ENCODE results near the gene PPP2R5C. TPM values are rescaled to one million over a fixed set of nuclear protein-coding genes. Genes with fewer than 3 reads are reported as not detected.

PPP2R5C gene
- total and polyA plus RNA-seq, 2 experiments from 2014 or later: 60.4 to 84.9 TPM

GRCh38 chr14:101735453-101735852 is 26.1 kb upstream of the PPP2R5C start:
- H3K36me3 ChIP-seq: no peaks in the 10 kb centered on the region
- H3K4me3 ChIP-seq: no peak overlapping the region
- DNase-seq (ENCODE audit: low read depth in 1 of 2, low spot score in 1 of 2): no peak
- H3K4me1 ChIP-seq (ENCODE audit: low read depth): no peaks in the 10 kb centered on the region
- no peaks in the 10 kb centered on the region for H3K9me3 ChIP-seq (ENCODE audit: low read depth)
- H3K27ac ChIP-seq: no peak overlapping the region
- H3K27me3 ChIP-seq: no peaks in the 10 kb centered on the region
- TF ChIP-seq CTCF (IDR thresholded peaks at IDR 0.05; ENCODE audit: low read depth, low read length): no peak

GRCh38 chr14:101736071-101736470 is 25.4 kb upstream of the PPP2R5C start:
- no peaks in the 10 kb centered on the region for H3K9me3 ChIP-seq (ENCODE audit: low read depth)
- no peaks in the 10 kb centered on the region for H3K36me3 ChIP-seq
- H3K27me3 ChIP-seq: no peaks in the 10 kb centered on the region
- H3K4me3 ChIP-seq: no peak overlapping the region
- no peak overlapping the region for H3K27ac ChIP-seq
- no peak for DNase-seq (ENCODE audit: low read depth in 1 of 2, low spot score in 1 of 2)
- TF ChIP-seq CTCF (IDR thresholded peaks at IDR 0.05; ENCODE audit: low read depth, low read length): no peak
- H3K4me1 ChIP-seq (ENCODE audit: low read depth): no peaks in the 10 kb centered on the region

GRCh38 chr14:101736585-101736984 is 24.9 kb upstream of the PPP2R5C start:
- Histone ChIP-seq H3K4me3 (no peak overlapping the region), H3K27me3 (no peaks in the 10 kb centered on the region), H3K27ac (no peak overlapping the region), H3K4me1 (ENCODE audit: low read depth) (no peaks in the 10 kb centered on the region), H3K9me3 (ENCODE audit: low read depth) (no peaks in the 10 kb centered on the region), H3K36me3 (no peaks in the 10 kb centered on the region)
- TF ChIP-seq CTCF (IDR thresholded peaks at IDR 0.05; ENCODE audit: low read depth, low read length): no peak
- DNase-seq (ENCODE audit: low read depth in 1 of 2, low spot score in 1 of 2): no peak

GRCh38 chr14:101737414-101738339 is 23.8 kb upstream of the PPP2R5C start:
- DNase-seq (ENCODE audit: low read depth in 1 of 2, low spot score in 1 of 2): no peak
- no peak for TF ChIP-seq CTCF (IDR thresholded peaks at IDR 0.05; ENCODE audit: low read depth, low read length)
- Histone ChIP-seq H3K27me3 (no peaks in the 10 kb centered on the region), H3K4me1 (ENCODE audit: low read depth) (no peaks in the 10 kb centered on the region), H3K36me3 (no peaks in the 10 kb centered on the region), H3K27ac (no peak overlapping the region), H3K9me3 (ENCODE audit: low read depth) (no peaks in the 10 kb centered on the region), H3K4me3 (no peak overlapping the region)

- no peak overlapping the region for H3K4me3 ChIP-seq
Measured at GRCh38 chr14:101738703-101739320, 22.7 kb upstream of the PPP2R5C start.

More at GRCh38 chr14:101738703-101739320, 22.7 kb upstream of the PPP2R5C start:
- Histone ChIP-seq H3K9me3 (ENCODE audit: low read depth) (no peaks in the 10 kb centered on the region), H3K27me3 (no peaks in the 10 kb centered on the region), H3K27ac (no peak overlapping the region), H3K36me3 (no peaks in the 10 kb centered on the region), H3K4me1 (ENCODE audit: low read depth) (no peaks in the 10 kb centered on the region)
- no peak for DNase-seq (ENCODE audit: low read depth in 1 of 2, low spot score in 1 of 2)
- TF ChIP-seq CTCF (IDR thresholded peaks at IDR 0.05; ENCODE audit: low read depth, low read length): no peak

All from cardiac muscle cell (in vitro differentiated cells and primary cell).